WERI-Rb-1 (cell line): ENCODE measurements around the gene DLEC1.

Source experiments
- DNase-seq: peaks from one replicate; pipeline ENCODE4 v3.0.0-alpha.2; 2020
- H3K27ac ChIP-seq: fragments of 250-450 bp; sonication (Bioruptor Pico); 2 replicates; pipeline ENCODE4 v1.5.1; 2020; ENCODE audit warnings: mild to moderate bottlenecking, moderate library complexity
- H3K27me3 ChIP-seq: fragments of 250-450 bp; sonication (Bioruptor Pico); 2 replicates; pipeline ENCODE4 v1.5.1; 2021; ENCODE audit warnings: mild to moderate bottlenecking, low read depth, moderate library complexity; ENCODE audit not compliant: insufficient read depth, severe bottlenecking
- H3K36me3 ChIP-seq: fragments of 250-450 bp; sonication (Bioruptor Pico); 2 replicates; pipeline ENCODE4 v1.5.1; 2020; ENCODE audit warnings: mild to moderate bottlenecking, moderate library complexity
- H3K4me3 ChIP-seq: 2 replicates; pipeline ENCODE4 v1.5.1; 2011; ENCODE audit warnings: low read depth, mild to moderate bottlenecking, control low read depth, low read length
- H3K9me3 ChIP-seq: fragments of 250-450 bp; sonication (Bioruptor Pico); 2 replicates; pipeline ENCODE4 v1.5.1; 2021; ENCODE audit warnings: mild to moderate bottlenecking, moderate library complexity; ENCODE audit not compliant: severe bottlenecking
- CTCF ChIP-seq: IDR thresholded peaks from 2 replicates; pipeline ENCODE4 v1.5.1; 2011; ENCODE audit warnings: low read depth, mild to moderate bottlenecking, control low read depth, inconsistent platforms, low read length

DLEC1 gene

GRCh38 chr3:38117163-38117716 lies 78.2 kb downstream of the DLEC1 start:
- no peak for TF ChIP-seq CTCF
- Histone ChIP-seq H3K4me3 (no peak overlapping the region), H3K36me3 (peaks cover 8% of the 10 kb centered on the region; the same call in 1 of the 2 replicates), H3K27ac (no peak overlapping the region), H3K27me3 (no peaks in the 10 kb centered on the region), H3K9me3 (no peaks in the 10 kb centered on the region)
- DNase-seq, result no peak

- no peak overlapping the region for H3K27ac ChIP-seq
- peak; percentile 78 for DNase-seq
- peak; percentile 96 for TF ChIP-seq CTCF
- H3K4me3 ChIP-seq, result no peak overlapping the region
- no peaks in the 10 kb centered on the region for H3K27me3 ChIP-seq
- peaks cover 12% of the 10 kb centered on the region for H3K36me3 ChIP-seq
- no peaks in the 10 kb centered on the region for H3K9me3 ChIP-seq
Measured at GRCh38 chr3:38117748-38118420, 78.9 kb downstream of the DLEC1 start.

GRCh38 chr3:38118421-38119247 lies 79.6 kb downstream of the DLEC1 start:
- H3K9me3 ChIP-seq, result no peaks in the 10 kb centered on the region
- H3K27ac ChIP-seq, result no peak overlapping the region
- TF ChIP-seq CTCF, result no peak
- no peak for DNase-seq
- no peaks in the 10 kb centered on the region for H3K27me3 ChIP-seq
- no peak overlapping the region for H3K4me3 ChIP-seq
- H3K36me3 ChIP-seq, result peaks cover 13% of the 10 kb centered on the region

GRCh38 chr3:38119248-38119544 lies 80.2 kb downstream of the DLEC1 start:
- no peaks in the 10 kb centered on the region for H3K9me3 ChIP-seq
- no peak for TF ChIP-seq CTCF
- DNase-seq, result no peak
- peaks cover 16% of the 10 kb centered on the region for H3K36me3 ChIP-seq
- no peak overlapping the region for H3K4me3 ChIP-seq
- no peaks in the 10 kb centered on the region for H3K27me3 ChIP-seq
- no peak overlapping the region for H3K27ac ChIP-seq

GRCh38 chr3:38119821-38120692 lies 81.0 kb downstream of the DLEC1 start:
- no peak for DNase-seq
- H3K27ac ChIP-seq, result no peak overlapping the region
- H3K27me3 ChIP-seq, result no peaks in the 10 kb centered on the region
- TF ChIP-seq CTCF, result no peak
- H3K9me3 ChIP-seq, result no peaks in the 10 kb centered on the region
- no peak overlapping the region for H3K4me3 ChIP-seq
- H3K36me3 ChIP-seq, result peaks cover 20% of the 10 kb centered on the region
